Adrenal gland (tissue), 12 donors: ENCODE measurements around the gene PRDM16. TPM values are rescaled to one million over a fixed set of nuclear protein-coding genes. Genes with fewer than 3 reads are reported as not detected.

Experiments
- DNase-seq, 7 donors: peaks; one replicate each; pipeline ENCODE4 v3.0.0-alpha.2; 2019 to 2020
- H3K27ac ChIP-seq, 5 donors: fragments of 200-600 bp; sonication (generic) in 4 of 5; 1 replicate in 3 of 5; 2 replicates in 2 of 5; pipeline versions ENCODE4 v1.5.1 to v1.8.0; 2016 to 2020; ENCODE audit warnings: mild to moderate bottlenecking in 1 of 5
- H3K27me3 ChIP-seq: fragments of 200-600 bp; 2 replicates; pipeline ENCODE4 v1.8.0; 2021
- H3K36me3 ChIP-seq, 2 donors: fragments of 200-600 bp; replicated peaks in 1 of 2; 1 replicate in 1 of 2; 2 replicates in 1 of 2; pipeline versions ENCODE4 v1.5.1 to v1.8.0; 2018 to 2022
- H3K4me1 ChIP-seq, 2 donors: fragments of 200-600 bp; replicated peaks in 1 of 2; 1 replicate in 1 of 2; 2 replicates in 1 of 2; pipeline versions ENCODE4 v1.5.1 to v1.8.0; 2018 to 2021
- H3K4me3 ChIP-seq, 4 donors: fragments of 200-600 bp; sonication (generic) in 3 of 4; one replicate each; pipeline ENCODE4 v1.5.1; 2016 to 2018
- H3K9me3 ChIP-seq, 3 donors: fragments of 200-600 bp; sonication (generic) in 1 of 3; replicated peaks in 1 of 3; 1 replicate in 2 of 3; 2 replicates in 1 of 3; pipeline versions ENCODE4 v1.5.1 to v1.8.0; 2016 to 2021
- POLR2A ChIP-seq, 2 donors: fragments of 450-650 bp; IDR thresholded peaks; one replicate each; pipeline ENCODE4 v1.6.1; 2017; ENCODE audit warnings: antibody characterized with exemption in 2 of 2, mild to moderate bottlenecking in 2 of 2, moderate library complexity in 1 of 2
- whole genome bisulfite sequencing, 4 donors: extraction: QIAGEN DNeasy Blood & Tissue Kit in 2 of 4; methylation state at CpG; one replicate each; pipeline versions ENCODE4 v1.1.5 to v1.1.7; 2013 to 2017; 5-methylcytosine and 5-hydroxymethylcytosine counted together
- intact Hi-C, 2 donors: fragments of 100-400 bp; cut with DNase I; formaldehyde crosslinking; loops; one replicate each; pipeline versions ENCODE4 v1.14.1 to v1.15.0; 2022 to 2023
- polyA plus RNA-seq, 3 donors: library from polyadenylated mRNA; stranded (reverse); fragments of 200-250 nt in 2 of 3; fragments of 350-450 nt in 1 of 3; fragmentation: Illumina TruSeq in 1 of 3; extraction: RNeasy Lipid Tissue Mini Kit (QIAGEN cat#74804) in 1 of 3; gene quantifications; one replicate each; pipeline ENCODE4 v1.2.3, GENCODE V29; 2013 to 2014
- total RNA-seq, 9 donors: library from RNA; depleted of rRNA in 4 of 9; stranded (reverse); fragments of >200 nt in 4 of 9; fragments of 120-200 nt in 1 of 9; fragmentation: NEBNext Ultra II Directional in 1 of 9; extraction: Animal tissue kit (Norgen Biotek cat#: 25700) in 1 of 9; gene quantifications; one replicate each; pipeline versions ENCODE4 v1.1.0 to v1.2.4, GENCODE V29; 2013 to 2023
- TF ChIP-seq, protein P1 (sequence below), 6 experiments: fragments of 450-650 bp in 4 of 6; fragments of 200-600 bp in 2 of 6; sonication (generic) in 1 of 6; IDR thresholded peaks; 1 replicate in 5 of 6; 2 replicates in 1 of 6; pipeline versions ENCODE4 v1.5.1 to v1.8.0; 2016 to 2021; ENCODE audit warnings: antibody characterized with exemption in 6 of 6, mild to moderate bottlenecking in 2 of 6, moderate library complexity in 1 of 6
- donor health status: healthy with polysubstance abuse.
- donor health status: Bipolar disorder and iron deficiency.
- donor health status: DM: yes; HTN: yes; CAD: no.
- donor health status: DM: no; HTN: no; CAD: no.
- donor health status: DM: no; HTN: no; CAD: no.
- donor health status: DM: yes; HTN: yes; CAD: no.

PRDM16 gene
- total and polyA plus RNA-seq, 12 donors, result 0.04 to 2.8 (median 0.61) TPM; not detected in 1

DNA sequence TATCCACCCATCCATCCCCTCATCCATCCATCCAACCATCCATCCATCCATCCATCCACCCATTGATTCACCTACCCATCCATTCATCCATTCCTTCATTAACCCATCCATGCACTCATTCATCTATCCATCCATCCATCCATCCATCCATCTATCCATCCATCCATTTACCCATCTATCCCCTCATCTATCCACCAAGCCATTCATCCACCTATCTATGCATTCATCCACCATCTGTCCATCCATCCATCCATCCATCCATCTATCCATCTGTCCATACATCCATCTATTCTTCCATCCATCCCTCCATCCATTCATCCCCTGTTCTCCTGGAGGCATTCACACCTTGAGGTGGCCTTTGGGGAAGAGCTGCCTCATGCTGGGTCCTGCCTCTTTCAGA lies 107.0 kb downstream of the PRDM16 start:
- H3K4me1 ChIP-seq, result peaks cover 8 to 16% of the 10 kb centered on the region in 2 donors
- no peaks in the 10 kb centered on the region for H3K36me3 ChIP-seq
- no peak for TF ChIP-seq POLR2A (IDR thresholded peaks at IDR 0.05)
- TF ChIP-seq, protein P1, sequence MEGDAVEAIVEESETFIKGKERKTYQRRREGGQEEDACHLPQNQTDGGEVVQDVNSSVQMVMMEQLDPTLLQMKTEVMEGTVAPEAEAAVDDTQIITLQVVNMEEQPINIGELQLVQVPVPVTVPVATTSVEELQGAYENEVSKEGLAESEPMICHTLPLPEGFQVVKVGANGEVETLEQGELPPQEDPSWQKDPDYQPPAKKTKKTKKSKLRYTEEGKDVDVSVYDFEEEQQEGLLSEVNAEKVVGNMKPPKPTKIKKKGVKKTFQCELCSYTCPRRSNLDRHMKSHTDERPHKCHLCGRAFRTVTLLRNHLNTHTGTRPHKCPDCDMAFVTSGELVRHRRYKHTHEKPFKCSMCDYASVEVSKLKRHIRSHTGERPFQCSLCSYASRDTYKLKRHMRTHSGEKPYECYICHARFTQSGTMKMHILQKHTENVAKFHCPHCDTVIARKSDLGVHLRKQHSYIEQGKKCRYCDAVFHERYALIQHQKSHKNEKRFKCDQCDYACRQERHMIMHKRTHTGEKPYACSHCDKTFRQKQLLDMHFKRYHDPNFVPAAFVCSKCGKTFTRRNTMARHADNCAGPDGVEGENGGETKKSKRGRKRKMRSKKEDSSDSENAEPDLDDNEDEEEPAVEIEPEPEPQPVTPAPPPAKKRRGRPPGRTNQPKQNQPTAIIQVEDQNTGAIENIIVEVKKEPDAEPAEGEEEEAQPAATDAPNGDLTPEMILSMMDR (IDR thresholded peaks at IDR 0.05), result no peak
- no peaks in the 10 kb centered on the region for H3K9me3 ChIP-seq
- no peaks in the 10 kb centered on the region for H3K27me3 ChIP-seq
- intact Hi-C loops, result no loop called here
- H3K27ac ChIP-seq, result no peak overlapping the region
- no peak overlapping the region for H3K4me3 ChIP-seq
- no peak for DNase-seq

DNA sequence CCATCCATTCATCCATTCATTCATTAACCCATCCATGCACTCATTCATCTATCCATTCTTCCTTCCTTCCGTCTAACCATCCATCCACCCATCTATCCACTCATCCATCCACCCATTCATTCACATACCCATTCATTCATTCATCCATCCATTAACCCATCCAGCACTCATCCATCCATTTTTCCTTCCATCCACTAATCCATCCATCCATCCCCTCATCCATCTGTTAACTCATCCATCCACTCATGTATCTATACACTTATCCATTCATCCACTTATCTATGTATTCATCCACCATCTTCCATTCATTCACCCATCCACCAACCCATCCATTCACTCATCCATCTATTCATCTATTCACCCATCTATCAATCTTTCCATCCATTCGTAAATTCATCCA lies 107.8 kb downstream of the PRDM16 start:
- no peak overlapping the region for H3K4me3 ChIP-seq
- no peaks in the 10 kb centered on the region for H3K27me3 ChIP-seq
- H3K27ac ChIP-seq, result no peak overlapping the region
- H3K36me3 ChIP-seq, result no peaks in the 10 kb centered on the region
- H3K9me3 ChIP-seq, result no peaks in the 10 kb centered on the region
- WGBS, 4 donors, result 79 to 89% (median 85%) methylated on average over 2 of the region's 2 CpGs
- DNase-seq, result no peak
- intact Hi-C loops, result no loop called here
- H3K4me1 ChIP-seq, result peaks cover 0 to 8% of the 10 kb centered on the region in 2 donors
- TF ChIP-seq, protein P1 (IDR thresholded peaks at IDR 0.05), result no peak
- TF ChIP-seq POLR2A (IDR thresholded peaks at IDR 0.05), result no peak

DNA sequence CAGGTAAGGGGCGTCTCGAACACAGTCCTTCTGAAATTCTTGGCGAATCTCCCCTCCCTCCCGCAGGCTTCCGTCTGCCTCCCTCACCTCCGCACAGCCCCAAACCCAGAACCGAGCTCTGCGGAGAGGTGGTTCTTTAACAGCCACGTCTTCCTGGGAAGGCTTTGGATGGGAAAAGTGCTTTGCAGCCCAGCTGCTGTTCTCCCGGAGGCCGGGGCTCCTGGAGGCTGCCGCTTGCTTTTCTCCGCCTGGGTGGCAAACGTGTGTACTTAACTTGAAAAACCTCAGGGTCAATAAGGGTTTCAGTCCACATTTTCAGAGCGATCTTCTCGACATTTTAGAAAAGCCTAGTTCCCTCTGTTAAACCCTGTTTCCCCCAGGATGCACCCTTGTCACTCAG lies 109.3 kb downstream of the PRDM16 start:
- Histone ChIP-seq H3K27me3 (no peaks in the 10 kb centered on the region), H3K36me3 (no peaks in the 10 kb centered on the region), H3K4me3 (no peak overlapping the region), H3K27ac (no peak overlapping the region), H3K9me3 (no peaks in the 10 kb centered on the region), H3K4me1 (peaks cover 0 to 7% of the 10 kb centered on the region in 2 donors)
- WGBS, 4 donors, result 87 to 91% (median 89%) methylated on average over 16 of the region's 16 CpGs
- DNase-seq, result no peak
- intact Hi-C loops, result no loop called here
- no peak for TF ChIP-seq POLR2A (IDR thresholded peaks at IDR 0.05)
- TF ChIP-seq, protein P1 (IDR thresholded peaks at IDR 0.05), result no peak

DNA sequence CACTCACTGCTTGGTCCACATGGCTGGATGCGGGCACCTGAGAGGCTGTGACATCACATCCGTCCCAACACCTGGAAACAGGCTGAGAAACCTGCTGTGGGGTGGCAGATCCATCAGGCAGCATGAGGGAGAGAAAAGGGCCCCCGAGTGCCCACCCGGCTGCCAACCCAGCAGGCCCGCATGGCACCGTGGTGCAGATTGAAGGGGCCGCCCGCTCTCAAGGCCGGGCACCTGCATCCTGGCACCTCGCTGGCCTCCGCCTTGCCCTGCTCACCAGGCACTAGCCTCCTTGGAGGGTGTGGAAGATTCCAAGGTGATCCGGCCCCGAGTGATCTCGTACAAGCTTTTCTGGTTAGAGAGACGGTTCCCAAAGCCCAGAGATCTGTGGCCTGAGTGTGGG lies 110.5 kb downstream of the PRDM16 start:
- WGBS, 4 donors, result 89 to 100% (median 91%) methylated on average over 5 to 15 of the region's 15 CpGs
- Histone ChIP-seq H3K4me3 (no peak overlapping the region), H3K36me3 (no peaks in the 10 kb centered on the region), H3K27me3 (no peaks in the 10 kb centered on the region), H3K4me1 (peaks cover 0 to 7% of the 10 kb centered on the region in 2 donors), H3K9me3 (no peaks in the 10 kb centered on the region), H3K27ac (no peak overlapping the region)
- TF ChIP-seq, protein P1 (IDR thresholded peaks at IDR 0.05), result no peak
- no peak for TF ChIP-seq POLR2A (IDR thresholded peaks at IDR 0.05)
- DNase-seq, result no peak
- intact Hi-C loops, result no loop called here
